GM23338 (cell line): ENCODE data around the gene FBLIM1. TPM values are rescaled to one million over a fixed set of nuclear protein-coding genes. Genes with fewer than 3 reads are reported as not detected.

Experiments used
- ATAC-seq: fragments of 200-7000 bp; cut with Tn5 transposase; 3 replicates; pipeline ENCODE4 v1.9.1; 2020
- DNase-seq: peaks from one replicate; pipeline ENCODE4 v3.0.0-alpha.2; 2015; ENCODE audit warnings: low spot score
- H2AFZ ChIP-seq: fragments of 200-600 bp; sonication (generic); 2 replicates; pipeline ENCODE4 v1.8.0; 2016; ENCODE audit warnings: antibody characterized with exemption, mild to moderate bottlenecking, moderate library complexity
- H3F3A ChIP-seq: fragments of 200-600 bp; sonication (generic); replicated peaks from 2 replicates; pipeline ENCODE4 v1.8.0; 2017; ENCODE audit warnings: antibody characterized with exemption, mixed run types, low read depth
- H3K27ac ChIP-seq: fragments of 200-600 bp; sonication (generic); 2 replicates; pipeline ENCODE4 v1.6.1; 2016; ENCODE audit warnings: low read depth
- H3K27me3 ChIP-seq: fragments of 200-600 bp; sonication (generic); 2 replicates; pipeline ENCODE4 v1.8.0; 2016; ENCODE audit warnings: mild to moderate bottlenecking, mixed run types, moderate library complexity; ENCODE audit not compliant: insufficient read depth
- H3K36me3 ChIP-seq: fragments of 200-600 bp; sonication (generic); 2 replicates; pipeline ENCODE4 v1.8.0; 2016; ENCODE audit warnings: mild to moderate bottlenecking; ENCODE audit not compliant: insufficient read depth
- H3K4me1 ChIP-seq: fragments of 200-600 bp; sonication (generic); 2 replicates; pipeline ENCODE4 v1.8.0; 2016; ENCODE audit warnings: mild to moderate bottlenecking, moderate library complexity; ENCODE audit not compliant: insufficient read depth
- H3K4me2 ChIP-seq: fragments of 200-600 bp; sonication (generic); 2 replicates; pipeline ENCODE4 v1.7.1; 2017; ENCODE audit warnings: mixed run types
- H3K4me3 ChIP-seq: fragments of 200-600 bp; sonication (generic); 2 replicates; pipeline ENCODE4 v1.6.1; 2016; ENCODE audit warnings: mixed run types
- H3K79me2 ChIP-seq: fragments of 200-600 bp; sonication (generic); replicated peaks from 2 replicates; pipeline ENCODE4 v1.8.0; 2017; ENCODE audit warnings: mild to moderate bottlenecking; ENCODE audit not compliant: insufficient read depth
- H3K9me2 ChIP-seq: fragments of 200-600 bp; sonication (generic); 2 replicates; pipeline ENCODE4 v1.8.0; 2017; ENCODE audit not compliant: insufficient read depth
- H4K20me1 ChIP-seq: fragments of 200-600 bp; sonication (generic); replicated peaks from 2 replicates; pipeline ENCODE4 v1.8.0; 2017; ENCODE audit warnings: mild to moderate bottlenecking; ENCODE audit not compliant: insufficient read depth
- H3K27ac Mint-ChIP-seq: 2 replicates; pipeline ENCODE4 v1.8.0; 2020; ENCODE audit warnings: inconsistent platforms, mild to moderate bottlenecking, moderate library complexity, mixed read lengths
- H3K27me3 Mint-ChIP-seq: 3 replicates; pipeline ENCODE4 v1.8.0; 2022; ENCODE audit warnings: low read depth, mild to moderate bottlenecking, moderate library complexity, mixed read lengths, inconsistent platforms; ENCODE audit not compliant: insufficient read depth, poor library complexity
- H3K36me3 Mint-ChIP-seq: 3 replicates; pipeline ENCODE4 v1.8.0; 2021; ENCODE audit warnings: low read depth, mild to moderate bottlenecking, inconsistent platforms, moderate library complexity, mixed read lengths
- H3K4me1 Mint-ChIP-seq: 3 replicates; pipeline ENCODE4 v1.8.0; 2020; ENCODE audit warnings: mild to moderate bottlenecking, inconsistent platforms, mixed read lengths
- H3K4me3 Mint-ChIP-seq: 3 replicates; pipeline ENCODE4 v1.8.0; 2021; ENCODE audit warnings: moderate library complexity, mild to moderate bottlenecking, inconsistent platforms, mixed read lengths
- H3K9me3 Mint-ChIP-seq: 3 replicates; pipeline ENCODE4 v1.8.0; 2020; ENCODE audit warnings: moderate library complexity, mild to moderate bottlenecking, inconsistent platforms, mixed read lengths
- CREB1 ChIP-seq: fragments of 250-450 bp; sonication (Bioruptor Pico); IDR thresholded peaks from 2 replicates; pipeline ENCODE4 v1.5.0; 2020; ENCODE audit warnings: low read depth, mild to moderate bottlenecking, moderate library complexity
- CTCF ChIP-seq, 2 experiments: fragments of 200-600 bp in 1 of 2; sonication (generic) in 1 of 2; conservative IDR thresholded peaks; 2 replicates each; pipeline versions ENCODE4 v1.5.1 to v1.6.1; 2016 to 2017; ENCODE audit warnings: antibody characterized with exemption in 2 of 2, low read depth in 2 of 2, mild to moderate bottlenecking in 2 of 2, moderate library complexity in 1 of 2
- ETS1 ChIP-seq: IDR thresholded peaks from 2 replicates; pipeline ENCODE4 v1.6.1; 2016; ENCODE audit warnings: antibody characterized with exemption
- EZH2 ChIP-seq: fragments of 200-600 bp; sonication (generic); IDR thresholded peaks from one replicate; pipeline ENCODE4 v1.8.0; 2017; ENCODE audit warnings: antibody characterized with exemption, mild to moderate bottlenecking, low read depth; ENCODE audit not compliant: unreplicated experiment
- EZH2phosphoT487 ChIP-seq: fragments of 200-600 bp; sonication (generic); IDR thresholded peaks from one replicate; pipeline ENCODE4 v1.8.1; 2018; ENCODE audit warnings: antibody characterized with exemption; ENCODE audit not compliant: unreplicated experiment
- NANOG ChIP-seq: IDR thresholded peaks from 2 replicates; pipeline ENCODE4 v1.6.1; 2016; ENCODE audit warnings: antibody characterized with exemption, borderline replicate concordance
- REST ChIP-seq: IDR thresholded peaks from one replicate; pipeline ENCODE4 v1.6.1; 2018; ENCODE audit warnings: antibody characterized with exemption; ENCODE audit not compliant: unreplicated experiment
- ZNF114 ChIP-seq: fragments of 250-450 bp; sonication (Bioruptor Pico); IDR thresholded peaks from 2 replicates; pipeline ENCODE4 v1.5.0; 2020; ENCODE audit warnings: mild to moderate bottlenecking, moderate library complexity
- polyA plus RNA-seq: library from polyadenylated mRNA; unstranded; fragments of >200 nt; fragmentation: Nextera tagmentation; extraction: Ambion mirVana; gene quantifications from 2 replicates; pipeline ENCODE4 v1.2.1, GENCODE V29; 2016
- total RNA-seq: library from RNA; depleted of rRNA; stranded (reverse); fragments of >200 nt; shearing (Covaris generic); gene quantifications from 2 replicates; pipeline ENCODE4 v1.2.3, GENCODE V29; 2014

FBLIM1 gene
- total and polyA plus RNA-seq, 2 experiments from 2014 or later: 41.7 to 81.7 TPM

- no peak overlapping the region for H3K27ac ChIP-seq
- H3K27me3 Mint-ChIP-seq: peaks cover 7% of the 10 kb centered on the region
- no peak overlapping the region for H3K27ac Mint-ChIP-seq
- no peak for ATAC-seq
- H3K27me3 ChIP-seq: no peaks in the 10 kb centered on the region
- DNase-seq: no peak
- no peaks in the 10 kb centered on the region for H3K9me2 ChIP-seq
- H3F3A ChIP-seq: 0 out of 2 replicates have a peak, but pooled peaks cover 3% of the 10 kb centered on the region
- H3K4me1 Mint-ChIP-seq: peaks cover 8% of the 10 kb centered on the region
- peaks cover 14% of the 10 kb centered on the region for H3K79me2 ChIP-seq
- no peak overlapping the region for H2AFZ ChIP-seq
- H3K4me2 ChIP-seq: no peak overlapping the region
- peaks cover 14% of the 10 kb centered on the region for H4K20me1 ChIP-seq
- no peak overlapping the region for H3K4me3 Mint-ChIP-seq
- TF ChIP-seq REST (no peak), NANOG (no peak), CTCF (conservative IDR thresholded peaks at IDR 0.05; ENCODE audit: low read depth in 2 of 2) (no peak), EZH2phosphoT487 (no peak), ETS1 (no peak), EZH2 (no peak), CREB1 (CRISPR knock-in tag) (no peak)
- H3K4me3 ChIP-seq: no peak overlapping the region
- H3K36me3 ChIP-seq: peaks cover 50% of the 10 kb centered on the region
- no peaks in the 10 kb centered on the region for H3K4me1 ChIP-seq
- no peaks in the 10 kb centered on the region for H3K9me3 Mint-ChIP-seq
- H3K36me3 Mint-ChIP-seq: peaks cover 86% of the 10 kb centered on the region
Measured at GRCh38 chr1:15768388-15768787, 9.8 kb downstream of the FBLIM1 start.

GRCh38 chr1:15770313-15770962 is 11.8 kb downstream of the FBLIM1 start:
- H3K4me1 Mint-ChIP-seq: no peaks in the 10 kb centered on the region; the same call in 2 of the 3 replicates
- no peak overlapping the region for H3K4me3 ChIP-seq
- H3K9me3 Mint-ChIP-seq: no peaks in the 10 kb centered on the region
- peaks cover 5% of the 10 kb centered on the region for H3K27me3 Mint-ChIP-seq
- no peaks in the 10 kb centered on the region for H3K9me2 ChIP-seq
- H3K4me3 Mint-ChIP-seq: no peak overlapping the region
- no peaks in the 10 kb centered on the region; the same call in none of the 2 replicates for H4K20me1 ChIP-seq
- H3K79me2 ChIP-seq: no peaks in the 10 kb centered on the region
- ATAC-seq (no peak), DNase-seq (no peak)
- no peak overlapping the region for H2AFZ ChIP-seq
- H3K27ac Mint-ChIP-seq: no peak overlapping the region
- H3K36me3 Mint-ChIP-seq: peaks cover 87% of the 10 kb centered on the region
- 0 out of 2 replicates have a peak, but pooled peaks cover 6% of the 10 kb centered on the region for H3F3A ChIP-seq
- H3K27ac ChIP-seq: no peak overlapping the region
- H3K36me3 ChIP-seq: peaks cover 56% of the 10 kb centered on the region
- H3K4me1 ChIP-seq: no peaks in the 10 kb centered on the region
- H3K27me3 ChIP-seq: no peaks in the 10 kb centered on the region
- H3K4me2 ChIP-seq: no peak overlapping the region
- no peak for TF ChIP-seq ZNF114 (CRISPR knock-in tag)
- no peak for TF ChIP-seq ETS1
